Parathyroid adenoma (tissue), 2 donors: ENCODE measurements around the gene AP1G1.
A peak's percentile ranks its signal among the peaks of the same experiment; 100 is the strongest.
"Not testable (repeated sequence)": the region's sequence is repeated elsewhere in the genome, so short reads cannot be mapped to it uniquely, and the experiment has no call there.

Experiments
- H2AFZ ChIP-seq: fragments of 300-600 bp; sonication (generic); one replicate; pipeline ENCODE4 v1.7.0; 2017; ENCODE audit warnings: antibody characterized with exemption, mild to moderate bottlenecking
- H3K27ac ChIP-seq: fragments of 300-600 bp; sonication (generic); one replicate; pipeline ENCODE4 v1.7.0; 2017
- H3K27me3 ChIP-seq: fragments of 300-600 bp; sonication (generic); one replicate; pipeline ENCODE4 v1.7.0; 2017; ENCODE audit warnings: low read length; ENCODE audit not compliant: control insufficient read depth, insufficient read depth
- H3K36me3 ChIP-seq: fragments of 300-600 bp; sonication (generic); one replicate; pipeline ENCODE4 v1.7.0; 2017; ENCODE audit warnings: low read length; ENCODE audit not compliant: control insufficient read depth, insufficient read depth
- H3K4me1 ChIP-seq: fragments of 300-600 bp; sonication (generic); one replicate; pipeline ENCODE4 v1.7.0; 2017; ENCODE audit warnings: control low read depth
- H3K4me2 ChIP-seq: fragments of 300-600 bp; sonication (generic); one replicate; pipeline ENCODE4 v1.7.0; 2017; ENCODE audit warnings: low read length
- H3K4me3 ChIP-seq: fragments of 300-600 bp; sonication (generic); one replicate; pipeline ENCODE4 v1.7.0; 2017; ENCODE audit warnings: low read depth, low read length
- H3K79me2 ChIP-seq: fragments of 300-600 bp; sonication (generic); one replicate; pipeline ENCODE4 v1.7.0; 2017; ENCODE audit warnings: control low read depth
- H3K9ac ChIP-seq: fragments of 300-600 bp; sonication (generic); one replicate; pipeline ENCODE4 v1.7.0; 2017; ENCODE audit warnings: mild to moderate bottlenecking
- H3K9me3 ChIP-seq: fragments of 300-600 bp; sonication (generic); one replicate; pipeline ENCODE4 v1.7.0; 2017; ENCODE audit warnings: low read length; ENCODE audit not compliant: control insufficient read depth
- CTCF ChIP-seq: fragments of 300-600 bp; sonication (generic); IDR thresholded peaks from one replicate; pipeline ENCODE4 v1.7.0; 2017; ENCODE audit warnings: antibody characterized with exemption, mild to moderate bottlenecking
- donor health status: primary hyperparathyroidism.

Gene AP1G1

GRCh38 chr16:71837150-71837549 lies 28.5 kb upstream of the AP1G1 start:
- Histone ChIP-seq H3K4me2 (peak overlapping the region; percentile 43), H2AFZ (peak overlapping the region; percentile 65), H3K4me1 (peaks cover 6% of the 10 kb centered on the region), H3K4me3 (no peak overlapping the region), H3K9me3 (no peaks in the 10 kb centered on the region), H3K9ac (no peak overlapping the region), H3K27me3 (no peaks in the 10 kb centered on the region), H3K27ac (no peak overlapping the region), H3K36me3 (no peaks in the 10 kb centered on the region), H3K79me2 (no peaks in the 10 kb centered on the region)
- TF ChIP-seq CTCF = no peak

GRCh38 chr16:71834291-71834690 lies 25.7 kb upstream of the AP1G1 start:
- Histone ChIP-seq H3K27ac (no peak overlapping the region), H3K4me1 (peaks cover 4% of the 10 kb centered on the region), H3K79me2 (no peaks in the 10 kb centered on the region), H3K4me2 (no peak overlapping the region), H3K4me3 (no peak overlapping the region), H3K9me3 (no peaks in the 10 kb centered on the region), H3K27me3 (no peaks in the 10 kb centered on the region), H3K36me3 (no peaks in the 10 kb centered on the region), H2AFZ (no peak overlapping the region), H3K9ac (no peak overlapping the region)
- no peak for TF ChIP-seq CTCF

GRCh38 chr16:71832112-71832511 lies 23.5 kb upstream of the AP1G1 start:
- H3K27me3 ChIP-seq, H3K4me2 ChIP-seq, H3K79me2 ChIP-seq, H3K9me3 ChIP-seq, H3K4me3 ChIP-seq, H2AFZ ChIP-seq, H3K4me1 ChIP-seq, H3K36me3 ChIP-seq, H3K27ac ChIP-seq, H3K9ac ChIP-seq: not testable (repeated sequence)

- not testable (repeated sequence) for H3K4me2 ChIP-seq, H3K9me3 ChIP-seq, H2AFZ ChIP-seq, H3K79me2 ChIP-seq, H3K4me3 ChIP-seq, H3K9ac ChIP-seq, H3K27ac ChIP-seq, H3K27me3 ChIP-seq, H3K4me1 ChIP-seq, H3K36me3 ChIP-seq
Observed at GRCh38 chr16:71831698-71832097, 23.1 kb upstream of the AP1G1 start.

GRCh38 chr16:71830359-71830758 lies 21.7 kb upstream of the AP1G1 start:
- no peak for TF ChIP-seq CTCF
- H3K9ac ChIP-seq = no peak overlapping the region
- H3K36me3 ChIP-seq = no peaks in the 10 kb centered on the region
- no peak overlapping the region for H3K27ac ChIP-seq
- H3K79me2 ChIP-seq = no peaks in the 10 kb centered on the region
- H3K4me3 ChIP-seq = no peak overlapping the region
- H3K4me1 ChIP-seq = no peaks in the 10 kb centered on the region
- H3K9me3 ChIP-seq = no peaks in the 10 kb centered on the region
- no peak overlapping the region for H2AFZ ChIP-seq
- no peaks in the 10 kb centered on the region for H3K27me3 ChIP-seq
- H3K4me2 ChIP-seq = no peak overlapping the region

- no peaks in the 10 kb centered on the region for H3K36me3 ChIP-seq
- no peak overlapping the region for H3K27ac ChIP-seq
- H3K9ac ChIP-seq = no peak overlapping the region
- H3K27me3 ChIP-seq = no peaks in the 10 kb centered on the region
- no peak for TF ChIP-seq CTCF
- no peaks in the 10 kb centered on the region for H3K4me1 ChIP-seq
- no peaks in the 10 kb centered on the region for H3K9me3 ChIP-seq
- no peak overlapping the region for H3K4me2 ChIP-seq
- H3K79me2 ChIP-seq = no peaks in the 10 kb centered on the region
- no peak overlapping the region for H3K4me3 ChIP-seq
- H2AFZ ChIP-seq = no peak overlapping the region
Observed at GRCh38 chr16:71826533-71827017, 17.9 kb upstream of the AP1G1 start.

- not testable (repeated sequence) for H3K27ac ChIP-seq, H3K79me2 ChIP-seq, H3K4me2 ChIP-seq, H3K4me3 ChIP-seq, H3K9me3 ChIP-seq, H3K9ac ChIP-seq, H3K36me3 ChIP-seq, H3K4me1 ChIP-seq, H3K27me3 ChIP-seq
- H2AFZ ChIP-seq = peak overlapping the region; percentile 21
Observed at GRCh38 chr16:71817155-71817500, 8.5 kb upstream of the AP1G1 start.
